ENCODE results near the gene RAB20.

- TF ChIP-seq CTCF (conservative IDR thresholded peaks at IDR 0.05; ENCODE audit: low read length): no peak
- TF ChIP-seq EZH2phosphoT487 (IDR thresholded peaks at IDR 0.05; ENCODE audit: borderline replicate concordance): no peak
Measured at GRCh38 chr13:110520431-110521295, 40.9 kb downstream of the RAB20 start.
